ENCODE results near the gene SLC12A6. TPM values are rescaled to one million over a fixed set of nuclear protein-coding genes. Genes with fewer than 3 reads are reported as not detected.

SLC12A6 gene
- total and polyA plus RNA-seq, 7 donors, result 1.4 to 22.7 (median 14.3) TPM

GRCh38 chr15:34242331-34242710 is 95.3 kb downstream of the SLC12A6 start:
- Histone ChIP-seq H3K9me3 (no peaks in the 10 kb centered on the region), H3K4me3 (no peak overlapping the region), H3K36me3 (peaks cover 0 to 70% (median 10%) of the 10 kb centered on the region in 4 donors), H3K27me3 (no peaks in the 10 kb centered on the region), H3K27ac (no peak overlapping the region), H3K4me1 (no peaks in the 10 kb centered on the region)
- DNase-seq, result no peak
- intact Hi-C loops (cut with DNase I), result no loop called here
- TF ChIP-seq CTCF (IDR thresholded peaks at IDR 0.05), result no peak
- no peak for TF ChIP-seq POLR2AphosphoS5 (IDR thresholded peaks at IDR 0.05)
- TF ChIP-seq EP300 (IDR thresholded peaks at IDR 0.05), result no peak
- no peak for TF ChIP-seq POLR2A (IDR thresholded peaks at IDR 0.05)
- WGBS, 2 donors, result 88 to 92% methylated on average over 4 of the region's 4 CpGs

- Histone ChIP-seq H3K4me3 (no peak overlapping the region), H3K36me3 (peaks cover 0 to 77% (median 13%) of the 10 kb centered on the region in 4 donors), H3K27me3 (no peaks in the 10 kb centered on the region), H3K4me1 (no peaks in the 10 kb centered on the region), H3K27ac (no peak overlapping the region), H3K9me3 (no peaks in the 10 kb centered on the region)
- TF ChIP-seq EP300 (IDR thresholded peaks at IDR 0.05) (no peak), CTCF (IDR thresholded peaks at IDR 0.05) (peak in 3 of 4 experiments; percentile 49 to 57 (median 53)), POLR2AphosphoS5 (IDR thresholded peaks at IDR 0.05) (no peak), POLR2A (IDR thresholded peaks at IDR 0.05) (no peak)
- intact Hi-C loops (cut with DNase I), result no loop called here
- DNase-seq, result no peak
- 65 to 70% methylated on average over 1 of the region's 1 CpG for WGBS, 2 donors
Measured at GRCh38 chr15:34241376-34242330, 95.9 kb downstream of the SLC12A6 start.

GRCh38 chr15:34240537-34240936 is 97.0 kb downstream of the SLC12A6 start:
- TF ChIP-seq EP300 (IDR thresholded peaks at IDR 0.05) (no peak), CTCF (IDR thresholded peaks at IDR 0.05) (no peak), POLR2AphosphoS5 (IDR thresholded peaks at IDR 0.05) (no peak), POLR2A (IDR thresholded peaks at IDR 0.05) (no peak)
- Histone ChIP-seq H3K27ac (no peak overlapping the region), H3K4me3 (no peak overlapping the region), H3K9me3 (no peaks in the 10 kb centered on the region), H3K27me3 (no peaks in the 10 kb centered on the region), H3K36me3 (peaks cover 2 to 87% (median 23%) of the 10 kb centered on the region in 4 donors), H3K4me1 (no peaks in the 10 kb centered on the region)
- intact Hi-C loops (cut with DNase I), result no loop called here
- DNase-seq, result no peak
- 90 to 92% methylated on average over 3 of the region's 3 CpGs for WGBS, 2 donors

DNA sequence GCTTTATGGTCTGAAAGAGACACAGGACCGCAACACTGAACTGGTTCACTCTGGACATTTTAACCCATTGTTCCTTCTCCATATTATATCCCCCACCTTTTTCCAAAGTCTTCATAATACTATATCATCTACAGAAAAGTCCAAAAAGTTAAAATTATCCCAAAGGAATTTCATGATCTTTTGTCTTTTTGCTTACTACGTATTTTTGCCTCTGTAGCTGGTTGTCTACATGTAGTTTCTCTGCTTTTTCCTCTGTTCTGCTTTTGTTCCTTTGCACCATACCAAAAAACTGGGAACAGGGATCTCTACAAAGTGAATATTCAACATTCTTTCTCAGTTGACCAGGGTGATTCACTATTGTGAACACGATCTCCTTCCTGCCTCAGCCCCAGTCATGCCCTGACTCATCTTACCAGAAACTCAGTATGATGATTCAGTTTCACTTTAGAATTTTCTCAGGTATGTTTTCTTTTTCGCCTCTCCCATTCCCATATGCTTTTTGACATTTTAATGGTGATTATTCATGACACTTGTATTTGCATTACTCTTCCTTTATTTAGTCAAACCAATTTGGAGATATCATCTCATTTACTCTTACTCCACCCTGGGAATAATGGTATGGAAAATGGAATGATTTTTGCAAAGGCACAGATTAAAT is 98.3 kb downstream of the SLC12A6 start:
- peaks cover 2 to 85% (median 24%) of the 10 kb centered on the region in 4 donors for H3K36me3 ChIP-seq
- intact Hi-C loops (cut with DNase I), result no loop called here
- DNase-seq, result no peak

More for the DNA sequence above, 98.3 kb downstream of the SLC12A6 start:
- Histone ChIP-seq H3K4me1 (no peaks in the 10 kb centered on the region), H3K4me3 (no peak overlapping the region), H3K27me3 (no peaks in the 10 kb centered on the region), H3K27ac (no peak overlapping the region), H3K9me3 (no peaks in the 10 kb centered on the region)
- 83 to 88% methylated on average over 4 of the region's 4 CpGs for WGBS, 2 donors
- no peak for TF ChIP-seq CTCF (IDR thresholded peaks at IDR 0.05)
- no peak for TF ChIP-seq EP300 (IDR thresholded peaks at IDR 0.05)
- no peak for TF ChIP-seq POLR2A (IDR thresholded peaks at IDR 0.05)
- TF ChIP-seq POLR2AphosphoS5 (IDR thresholded peaks at IDR 0.05), result no peak

All from sigmoid colon (tissue), 7 donors.